ENCODE results near the gene PROZ.

The PROZ gene

DNA sequence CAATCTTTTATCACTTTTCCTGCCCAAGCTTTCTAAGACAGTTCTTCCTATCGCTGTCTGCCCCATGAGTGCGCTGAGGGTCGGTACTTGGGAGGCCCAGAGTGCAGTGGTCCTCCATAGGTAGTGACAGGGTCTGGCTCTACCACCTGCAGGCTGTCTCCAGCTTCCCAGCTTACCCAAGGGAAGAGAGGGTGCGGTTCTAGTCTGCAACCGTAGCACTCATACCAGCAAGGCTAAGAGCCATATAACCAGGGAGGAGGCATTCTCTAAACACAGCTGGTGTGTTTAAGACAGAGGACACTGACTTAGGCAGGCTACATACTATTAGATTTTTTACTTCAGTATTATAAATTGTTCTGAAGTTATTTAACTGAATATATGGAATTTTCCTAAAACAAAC is 8.2 kb downstream of the PROZ start:
- Histone ChIP-seq H3K4ac (ENCODE audit: low read depth in 1 of 2, low read length in 2 of 2) (no peak overlapping the region), H3K4me2 (ENCODE audit: low read length, poor library complexity, severe bottlenecking) (no peak overlapping the region), H3K14ac (ENCODE audit: low read length in 2 of 2) (peak overlapping the region in 1 of 2 experiments; percentile 45), H3K9me3 (ENCODE audit: control insufficient read depth, low read length) (no peaks in the 10 kb centered on the region), H3K79me1 (replicated peaks; ENCODE audit: low read length, poor library complexity, severe bottlenecking) (no peaks in the 10 kb centered on the region), H4K8ac (ENCODE audit: low read length) (no peak overlapping the region), H2BK120ac (ENCODE audit: low read depth, low read length) (no peak overlapping the region), H3K4me3 (ENCODE audit: insufficient read depth in 1 of 2, low read depth in 1 of 2, low read length in 2 of 2) (no peak overlapping the region), H3K36me3 (ENCODE audit: control insufficient read depth in 1 of 2, insufficient read depth in 2 of 2, low read depth in 1 of 2, low read length in 2 of 2) (peaks cover 15 to 28% of the 10 kb centered on the region in 2 experiments), H2BK5ac (ENCODE audit: low read depth, low read length, poor library complexity, severe bottlenecking) (no peak overlapping the region), H3K4me1 (ENCODE audit: control insufficient read depth, insufficient read depth, low read depth, low read length) (peaks cover 20% of the 10 kb centered on the region), H2BK15ac (ENCODE audit: low read depth, poor library complexity, severe bottlenecking) (peak overlapping the region; percentile 60), H2AK5ac (ENCODE audit: low read length, severe bottlenecking) (no peak overlapping the region), H3K9ac (ENCODE audit: low read length) (no peak overlapping the region), H3K27me3 (ENCODE audit: control insufficient read depth in 1 of 2, insufficient read depth in 1 of 2, low read length in 2 of 2) (peaks cover 10 to 11% of the 10 kb centered on the region in 2 experiments), H3K18ac (ENCODE audit: low read depth in 1 of 2, low read length in 2 of 2) (no peak overlapping the region), H4K91ac (ENCODE audit: low read length) (no peak overlapping the region), H3K27ac (ENCODE audit: low read length, poor library complexity, severe bottlenecking) (no peak overlapping the region), H2AFZ (ENCODE audit: low read depth, low read length) (no peak overlapping the region), H2BK12ac (ENCODE audit: low read length in 2 of 2) (peak overlapping the region in 1 of 2 experiments; percentile 25), H3K23ac (ENCODE audit: low read length in 2 of 2) (peak overlapping the region in 1 of 2 experiments; percentile 40)
- 93% methylated on average over 5 of the region's 5 CpGs for WGBS
- no peak for DNase-seq

DNA sequence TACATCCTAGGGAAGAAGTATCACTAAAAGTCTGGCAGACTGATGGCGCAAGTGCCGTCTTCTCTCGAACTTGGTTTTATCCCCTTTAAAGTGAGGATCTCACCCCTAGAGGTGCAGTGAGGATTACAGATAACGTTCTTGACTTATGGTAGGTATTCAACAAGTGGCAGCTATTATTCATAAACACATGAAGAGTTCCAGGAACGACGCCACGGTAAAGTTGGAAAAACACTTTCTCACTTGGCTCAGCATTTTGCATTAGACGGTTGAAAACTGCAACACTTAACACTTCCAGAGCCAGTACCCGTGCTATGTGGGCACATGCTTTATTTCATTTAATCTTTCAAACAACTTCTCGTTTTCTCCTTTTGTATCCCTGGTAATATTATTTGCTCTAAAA is 8.7 kb downstream of the PROZ start:
- Histone ChIP-seq H2BK120ac (ENCODE audit: low read depth, low read length) (no peak overlapping the region), H3K14ac (ENCODE audit: low read length in 2 of 2) (no peak overlapping the region), H2AK5ac (ENCODE audit: low read length, severe bottlenecking) (no peak overlapping the region), H4K8ac (ENCODE audit: low read length) (no peak overlapping the region), H3K23ac (ENCODE audit: low read length in 2 of 2) (no peak overlapping the region), H3K4me2 (ENCODE audit: low read length, poor library complexity, severe bottlenecking) (no peak overlapping the region), H2BK12ac (ENCODE audit: low read length in 2 of 2) (no peak overlapping the region), H3K18ac (ENCODE audit: low read depth in 1 of 2, low read length in 2 of 2) (no peak overlapping the region), H3K9me3 (ENCODE audit: control insufficient read depth, low read length) (no peaks in the 10 kb centered on the region), H3K4ac (ENCODE audit: low read depth in 1 of 2, low read length in 2 of 2) (no peak overlapping the region), H3K36me3 (ENCODE audit: control insufficient read depth in 1 of 2, insufficient read depth in 2 of 2, low read depth in 1 of 2, low read length in 2 of 2) (peaks cover 20 to 33% of the 10 kb centered on the region in 2 experiments), H2BK15ac (ENCODE audit: low read depth, poor library complexity, severe bottlenecking) (no peak overlapping the region), H3K27ac (ENCODE audit: low read length, poor library complexity, severe bottlenecking) (no peak overlapping the region), H3K4me3 (ENCODE audit: insufficient read depth in 1 of 2, low read depth in 1 of 2, low read length in 2 of 2) (no peak overlapping the region), H3K27me3 (ENCODE audit: control insufficient read depth in 1 of 2, insufficient read depth in 1 of 2, low read length in 2 of 2) (peaks cover 10 to 11% of the 10 kb centered on the region in 2 experiments), H3K9ac (ENCODE audit: low read length) (no peak overlapping the region), H2AFZ (ENCODE audit: low read depth, low read length) (no peak overlapping the region), H4K91ac (ENCODE audit: low read length) (no peak overlapping the region), H2BK5ac (ENCODE audit: low read depth, low read length, poor library complexity, severe bottlenecking) (no peak overlapping the region), H3K79me1 (replicated peaks; ENCODE audit: low read length, poor library complexity, severe bottlenecking) (no peaks in the 10 kb centered on the region), H3K4me1 (ENCODE audit: control insufficient read depth, insufficient read depth, low read depth, low read length) (peaks cover 22% of the 10 kb centered on the region)
- DNase-seq = no peak
- 98% methylated on average over 10 of the region's 10 CpGs for WGBS

DNA sequence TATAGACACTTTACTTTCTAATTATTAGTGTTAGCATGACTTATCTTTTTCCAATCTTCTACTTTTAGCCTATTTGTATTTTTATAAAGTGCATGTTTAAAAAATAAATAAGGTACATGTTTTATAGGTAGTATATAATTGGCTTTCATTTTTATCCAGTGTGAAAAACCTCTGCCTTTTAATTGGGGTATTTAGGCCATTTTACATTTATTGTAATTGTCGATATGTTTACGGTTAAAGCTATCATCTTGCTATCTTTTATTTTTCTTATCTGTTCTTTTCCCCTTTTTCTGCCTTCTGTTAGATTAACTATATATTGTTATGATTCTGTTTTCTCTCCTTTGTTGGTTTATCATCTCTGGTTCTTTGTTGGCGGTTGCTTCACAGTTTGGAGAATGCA is 9.1 kb downstream of the PROZ start:
- no peak overlapping the region for H3K4me2 ChIP-seq (ENCODE audit: low read length, poor library complexity, severe bottlenecking)
- H4K91ac ChIP-seq (ENCODE audit: low read length) = no peak overlapping the region
- no peak overlapping the region for H3K14ac ChIP-seq (ENCODE audit: low read length in 2 of 2)
- WGBS = 100% methylated on average over 1 of the region's 3 CpGs
- peaks cover 10 to 11% of the 10 kb centered on the region in 2 experiments for H3K27me3 ChIP-seq (ENCODE audit: control insufficient read depth in 1 of 2, insufficient read depth in 1 of 2, low read length in 2 of 2)
- no peak overlapping the region for H2BK5ac ChIP-seq (ENCODE audit: low read depth, low read length, poor library complexity, severe bottlenecking)
- no peak overlapping the region for H2AFZ ChIP-seq (ENCODE audit: low read depth, low read length)
- peaks cover 22% of the 10 kb centered on the region for H3K4me1 ChIP-seq (ENCODE audit: control insufficient read depth, insufficient read depth, low read depth, low read length)
- no peak overlapping the region for H2BK12ac ChIP-seq (ENCODE audit: low read length in 2 of 2)
- no peak overlapping the region for H2BK15ac ChIP-seq (ENCODE audit: low read depth, poor library complexity, severe bottlenecking)
- H2AK5ac ChIP-seq (ENCODE audit: low read length, severe bottlenecking) = no peak overlapping the region
- H4K8ac ChIP-seq (ENCODE audit: low read length) = no peak overlapping the region
- H3K9ac ChIP-seq (ENCODE audit: low read length) = no peak overlapping the region
- H3K4ac ChIP-seq (ENCODE audit: low read depth in 1 of 2, low read length in 2 of 2) = no peak overlapping the region
- H3K23ac ChIP-seq (ENCODE audit: low read length in 2 of 2) = no peak overlapping the region
- DNase-seq = no peak
- H2BK120ac ChIP-seq (ENCODE audit: low read depth, low read length) = no peak overlapping the region
- no peaks in the 10 kb centered on the region for H3K9me3 ChIP-seq (ENCODE audit: control insufficient read depth, low read length)
- no peaks in the 10 kb centered on the region for H3K79me1 ChIP-seq (replicated peaks; ENCODE audit: low read length, poor library complexity, severe bottlenecking)
- peaks cover 24 to 37% of the 10 kb centered on the region in 2 experiments for H3K36me3 ChIP-seq (ENCODE audit: control insufficient read depth in 1 of 2, insufficient read depth in 2 of 2, low read depth in 1 of 2, low read length in 2 of 2)
- no peak overlapping the region for H3K18ac ChIP-seq (ENCODE audit: low read depth in 1 of 2, low read length in 2 of 2)
- no peak overlapping the region for H3K27ac ChIP-seq (ENCODE audit: low read length, poor library complexity, severe bottlenecking)
- H3K4me3 ChIP-seq (ENCODE audit: insufficient read depth in 1 of 2, low read depth in 1 of 2, low read length in 2 of 2) = no peak overlapping the region

DNA sequence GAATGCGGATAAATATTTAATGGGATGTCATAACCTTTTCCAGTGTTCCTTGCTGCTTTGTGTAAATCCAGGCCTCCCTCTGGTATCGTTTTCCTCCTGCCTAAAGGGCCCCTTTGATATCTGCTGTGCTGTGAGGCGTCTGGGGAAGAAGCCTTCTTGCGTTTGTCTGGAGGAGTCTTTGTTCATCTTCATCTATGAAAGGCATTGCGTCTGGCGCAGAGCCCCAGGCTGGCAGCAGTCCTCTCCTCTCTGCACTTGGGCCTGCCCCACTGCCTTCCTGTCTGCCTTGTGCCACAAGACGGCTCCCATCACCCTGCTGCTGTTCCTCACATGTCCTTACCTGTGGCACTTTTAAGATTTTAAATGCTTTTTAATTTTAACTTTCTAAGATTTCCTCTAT is 9.8 kb downstream of the PROZ start:
- no peak overlapping the region for H2BK120ac ChIP-seq (ENCODE audit: low read depth, low read length)
- no peak for DNase-seq
- no peak overlapping the region for H4K91ac ChIP-seq (ENCODE audit: low read length)
- peaks cover 5 to 6% of the 10 kb centered on the region in 2 experiments for H3K27me3 ChIP-seq (ENCODE audit: control insufficient read depth in 1 of 2, insufficient read depth in 1 of 2, low read length in 2 of 2)
- H3K4me1 ChIP-seq (ENCODE audit: control insufficient read depth, insufficient read depth, low read depth, low read length) = peaks cover 19% of the 10 kb centered on the region
- no peak overlapping the region for H3K23ac ChIP-seq (ENCODE audit: low read length in 2 of 2)
- no peak overlapping the region for H2AFZ ChIP-seq (ENCODE audit: low read depth, low read length)
- H2BK12ac ChIP-seq (ENCODE audit: low read length in 2 of 2) = no peak overlapping the region
- H3K4me2 ChIP-seq (ENCODE audit: low read length, poor library complexity, severe bottlenecking) = no peak overlapping the region
- H3K4ac ChIP-seq (ENCODE audit: low read depth in 1 of 2, low read length in 2 of 2) = no peak overlapping the region
- no peaks in the 10 kb centered on the region for H3K9me3 ChIP-seq (ENCODE audit: control insufficient read depth, low read length)
- no peak overlapping the region for H3K27ac ChIP-seq (ENCODE audit: low read length, poor library complexity, severe bottlenecking)
- over 99% methylated on average over 6 of the region's 7 CpGs for WGBS
- peaks cover 30 to 44% of the 10 kb centered on the region in 2 experiments for H3K36me3 ChIP-seq (ENCODE audit: control insufficient read depth in 1 of 2, insufficient read depth in 2 of 2, low read depth in 1 of 2, low read length in 2 of 2)
- H2AK5ac ChIP-seq (ENCODE audit: low read length, severe bottlenecking) = no peak overlapping the region
- no peak overlapping the region for H2BK15ac ChIP-seq (ENCODE audit: low read depth, poor library complexity, severe bottlenecking)
- no peak overlapping the region for H4K8ac ChIP-seq (ENCODE audit: low read length)
- no peak overlapping the region for H3K4me3 ChIP-seq (ENCODE audit: insufficient read depth in 1 of 2, low read depth in 1 of 2, low read length in 2 of 2)
- no peak overlapping the region for H3K18ac ChIP-seq (ENCODE audit: low read depth in 1 of 2, low read length in 2 of 2)
- peaks cover 2% of the 10 kb centered on the region for H3K79me1 ChIP-seq (replicated peaks; ENCODE audit: low read length, poor library complexity, severe bottlenecking)
- no peak overlapping the region for H3K14ac ChIP-seq (ENCODE audit: low read length in 2 of 2)
- H3K9ac ChIP-seq (ENCODE audit: low read length) = no peak overlapping the region
- H2BK5ac ChIP-seq (ENCODE audit: low read depth, low read length, poor library complexity, severe bottlenecking) = no peak overlapping the region
